IPS-15b (cell line): ENCODE measurements around the gene OR4N2.
"Not testable (repeated sequence)": the region's sequence is repeated elsewhere in the genome, so short reads cannot be mapped to it uniquely, and the experiment has no call there.

Experiments
- H3K27me3 ChIP-seq: one replicate; pipeline ENCODE4 v1.6.1; 2013; ENCODE audit warnings: low read length; ENCODE audit not compliant: control insufficient read depth, insufficient read depth
- H3K36me3 ChIP-seq: one replicate; pipeline ENCODE4 v1.6.1; 2013; ENCODE audit warnings: low read length; ENCODE audit not compliant: control insufficient read depth, insufficient read depth
- H3K4me1 ChIP-seq: one replicate; pipeline ENCODE4 v1.6.1; 2013; ENCODE audit warnings: mild to moderate bottlenecking, low read length; ENCODE audit not compliant: control insufficient read depth, insufficient read depth
- H3K4me3 ChIP-seq: one replicate; pipeline ENCODE4 v1.5.1; 2013; ENCODE audit warnings: low read depth, low read length
- H3K9ac ChIP-seq: one replicate; pipeline ENCODE4 v1.6.1; 2013; ENCODE audit warnings: low read depth, mild to moderate bottlenecking, low read length
- H3K9me3 ChIP-seq: one replicate; pipeline ENCODE4 v1.6.1; 2013; ENCODE audit warnings: mild to moderate bottlenecking, low read length; ENCODE audit not compliant: control insufficient read depth, insufficient read depth

The OR4N2 gene

DNA sequence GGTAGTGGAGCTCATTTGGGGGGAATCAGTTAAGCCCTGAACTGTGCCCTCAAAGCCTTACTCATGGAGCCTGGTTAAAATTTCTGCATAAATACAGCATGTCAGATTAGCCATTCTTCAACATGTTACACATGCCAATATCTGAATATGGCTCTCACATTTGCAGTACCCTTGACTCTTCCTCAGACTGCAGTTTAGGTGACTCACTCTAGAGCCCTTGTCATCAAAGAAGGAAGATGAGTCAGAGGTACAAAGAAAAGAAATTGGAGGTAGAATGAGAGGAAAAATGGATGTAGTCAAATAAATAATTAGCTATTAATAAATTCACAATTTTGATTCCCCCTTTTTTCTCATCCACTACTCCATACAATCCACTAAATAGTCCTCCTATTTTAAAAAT lies 47.8 kb downstream of the OR4N2 start:
- Histone ChIP-seq H3K4me1 (no peaks in the 10 kb centered on the region), H3K9me3 (peaks cover 33% of the 10 kb centered on the region)

DNA sequence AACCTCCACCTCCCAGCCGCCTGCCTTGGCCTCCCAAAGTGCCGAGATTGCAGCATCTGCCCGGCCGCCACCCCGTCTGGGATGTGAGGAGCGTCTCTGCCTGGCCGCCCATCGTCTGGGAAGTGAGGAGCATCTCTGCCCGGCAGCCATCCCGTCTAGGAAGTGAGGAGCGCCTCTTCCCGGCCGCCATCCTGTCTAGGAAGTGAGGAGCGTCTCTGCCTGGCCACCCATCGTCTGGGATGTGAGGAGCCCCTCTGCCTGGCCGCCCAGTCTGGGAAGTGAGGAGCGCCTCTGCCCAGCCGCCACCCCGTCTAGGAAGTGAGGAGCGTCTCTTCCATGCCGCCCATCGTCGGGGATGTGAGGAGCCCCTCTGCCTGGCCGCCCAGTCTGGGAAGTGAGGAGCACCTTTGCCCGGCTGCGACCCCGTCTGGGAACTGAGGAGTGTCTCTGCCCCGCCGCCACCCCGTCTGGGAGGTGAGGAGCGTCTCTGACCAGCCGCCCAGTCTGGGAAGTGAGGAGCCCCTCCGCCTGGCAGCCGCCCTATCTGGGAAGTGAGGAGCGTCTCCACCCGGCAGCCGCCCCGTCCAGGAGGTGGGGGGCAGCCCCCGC lies 62.6 kb downstream of the OR4N2 start:
- not testable (repeated sequence) for H3K4me1 ChIP-seq, H3K4me3 ChIP-seq, H3K27me3 ChIP-seq, H3K36me3 ChIP-seq, H3K9ac ChIP-seq
- H3K9me3 ChIP-seq = peaks cover 44% of the 10 kb centered on the region

More for the DNA sequence above, 47.8 kb downstream of the OR4N2 start:
- no peaks in the 10 kb centered on the region for H3K36me3 ChIP-seq
- no peak overlapping the region for H3K9ac ChIP-seq
- H3K27me3 ChIP-seq = no peaks in the 10 kb centered on the region
- no peak overlapping the region for H3K4me3 ChIP-seq

DNA sequence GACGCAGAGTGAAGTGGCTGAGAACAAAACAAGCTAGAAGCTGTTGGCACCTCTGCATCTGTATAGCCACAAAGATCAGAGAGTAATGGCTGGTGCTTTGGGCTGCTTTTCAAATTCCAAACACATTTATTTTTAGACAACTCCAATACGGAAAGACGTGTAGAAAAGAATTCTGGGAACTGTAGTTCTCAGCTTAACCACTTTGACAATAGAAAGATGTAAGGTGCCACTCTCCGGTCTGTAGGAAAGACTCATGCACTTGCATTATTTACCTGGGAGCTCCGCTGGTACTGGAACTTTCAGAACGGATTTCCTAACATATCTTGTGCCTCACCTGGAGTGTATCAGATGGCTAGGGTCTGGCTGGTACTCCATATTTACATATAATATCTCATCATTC lies 69.6 kb downstream of the OR4N2 start:
- Histone ChIP-seq H3K27me3 (no peaks in the 10 kb centered on the region), H3K36me3 (no peaks in the 10 kb centered on the region), H3K9me3 (peaks cover 48% of the 10 kb centered on the region), H3K4me3 (no peak overlapping the region), H3K9ac (no peak overlapping the region), H3K4me1 (no peaks in the 10 kb centered on the region)

DNA sequence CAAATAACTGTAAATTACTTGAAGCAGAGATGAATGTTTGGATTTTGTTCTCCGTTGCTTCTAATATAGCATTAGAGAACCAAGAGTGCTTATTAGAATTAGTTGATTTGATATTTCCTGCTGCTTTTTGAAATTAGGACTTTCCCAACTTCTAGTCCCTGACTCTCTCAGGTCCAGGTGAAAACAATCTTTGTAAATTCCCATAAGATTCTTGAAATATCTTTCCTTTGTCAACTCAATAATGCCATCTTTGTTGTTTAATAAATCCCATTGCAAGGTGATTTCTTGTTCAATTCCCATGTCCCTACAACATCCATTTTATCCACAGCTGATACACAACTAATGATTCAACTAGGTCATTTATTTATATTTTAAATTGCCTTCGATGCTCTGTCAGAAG lies 71.3 kb downstream of the OR4N2 start, which contains the start of gene OR4K2:
OR4K2 (plus strand) TSS at position 301 of the 400 bp plus-strand sequence. CDS start 1,126 bp downstream, outside the sequence.
- no peaks in the 10 kb centered on the region for H3K4me1 ChIP-seq
- no peak within 1 kb of the TSS for H3K4me3 ChIP-seq
- peaks cover 39% of the 10 kb centered on the region for H3K9me3 ChIP-seq
- H3K36me3 ChIP-seq = no peaks in the 10 kb centered on the region
- H3K27me3 ChIP-seq = no peaks in the 10 kb centered on the region
- H3K9ac ChIP-seq = no peak within 1 kb of the TSS

DNA sequence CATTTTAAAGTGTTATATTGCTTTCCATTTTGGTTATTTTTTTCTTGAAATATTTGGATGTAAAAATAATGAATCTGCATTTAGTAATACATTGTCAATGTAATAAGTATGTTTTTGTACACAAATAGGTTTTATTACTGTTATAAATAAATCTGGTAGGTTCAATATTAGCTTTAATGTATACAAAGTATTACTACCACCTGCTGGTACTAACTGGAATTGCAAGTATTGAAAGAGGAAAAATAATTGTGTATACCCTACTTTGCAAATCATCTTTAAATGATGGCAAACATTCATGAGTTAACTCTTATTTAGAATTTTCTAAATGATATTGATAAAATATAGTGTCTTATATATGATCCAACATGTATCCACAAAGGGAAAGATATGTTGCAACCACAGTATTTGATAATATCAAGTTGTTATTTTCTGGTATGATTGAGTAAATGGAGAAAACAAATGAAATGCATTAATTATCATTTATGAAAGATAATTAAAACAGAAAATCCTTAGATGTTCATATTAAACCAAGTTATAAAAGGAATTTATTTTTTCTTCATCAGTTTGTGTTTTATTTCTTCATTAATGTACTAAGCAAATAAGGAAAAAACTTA lies 74.6 kb downstream of the OR4N2 start:
- H3K9ac ChIP-seq = no peak overlapping the region
- no peaks in the 10 kb centered on the region for H3K36me3 ChIP-seq
- no peaks in the 10 kb centered on the region for H3K4me1 ChIP-seq
- no peaks in the 10 kb centered on the region for H3K27me3 ChIP-seq
- H3K4me3 ChIP-seq = no peak overlapping the region
- peaks cover 41% of the 10 kb centered on the region for H3K9me3 ChIP-seq
